GM06990 (cell line): ENCODE data around the gene ATP2B2.

Experiments used
- DNase-seq: peaks from one replicate; pipeline ENCODE4 v3.0.0-alpha.2; 2011; ENCODE audit not compliant: insufficient read length; ENCODE audit errors: extremely low read depth
- H3K27me3 ChIP-seq: replicated peaks from 2 replicates; pipeline ENCODE4 v1.6.0; 2011; ENCODE audit warnings: low read length; ENCODE audit not compliant: control insufficient read depth, insufficient read depth
- H3K36me3 ChIP-seq: 2 replicates; pipeline ENCODE4 v1.5.1; 2011; ENCODE audit warnings: low read length; ENCODE audit not compliant: control insufficient read depth, insufficient read depth
- H3K4me3 ChIP-seq: replicated peaks from 2 replicates; pipeline ENCODE4 v1.5.1; 2011; ENCODE audit warnings: low read depth, mild to moderate bottlenecking, control low read depth, low read length
- TF ChIP-seq, protein P1 (sequence below): IDR thresholded peaks from 2 replicates; pipeline ENCODE4 v1.5.1; 2011; ENCODE audit warnings: low read length, control low read depth, mild to moderate bottlenecking, inconsistent platforms; ENCODE audit not compliant: insufficient read depth, poor library complexity, severe bottlenecking

Gene ATP2B2

DNA sequence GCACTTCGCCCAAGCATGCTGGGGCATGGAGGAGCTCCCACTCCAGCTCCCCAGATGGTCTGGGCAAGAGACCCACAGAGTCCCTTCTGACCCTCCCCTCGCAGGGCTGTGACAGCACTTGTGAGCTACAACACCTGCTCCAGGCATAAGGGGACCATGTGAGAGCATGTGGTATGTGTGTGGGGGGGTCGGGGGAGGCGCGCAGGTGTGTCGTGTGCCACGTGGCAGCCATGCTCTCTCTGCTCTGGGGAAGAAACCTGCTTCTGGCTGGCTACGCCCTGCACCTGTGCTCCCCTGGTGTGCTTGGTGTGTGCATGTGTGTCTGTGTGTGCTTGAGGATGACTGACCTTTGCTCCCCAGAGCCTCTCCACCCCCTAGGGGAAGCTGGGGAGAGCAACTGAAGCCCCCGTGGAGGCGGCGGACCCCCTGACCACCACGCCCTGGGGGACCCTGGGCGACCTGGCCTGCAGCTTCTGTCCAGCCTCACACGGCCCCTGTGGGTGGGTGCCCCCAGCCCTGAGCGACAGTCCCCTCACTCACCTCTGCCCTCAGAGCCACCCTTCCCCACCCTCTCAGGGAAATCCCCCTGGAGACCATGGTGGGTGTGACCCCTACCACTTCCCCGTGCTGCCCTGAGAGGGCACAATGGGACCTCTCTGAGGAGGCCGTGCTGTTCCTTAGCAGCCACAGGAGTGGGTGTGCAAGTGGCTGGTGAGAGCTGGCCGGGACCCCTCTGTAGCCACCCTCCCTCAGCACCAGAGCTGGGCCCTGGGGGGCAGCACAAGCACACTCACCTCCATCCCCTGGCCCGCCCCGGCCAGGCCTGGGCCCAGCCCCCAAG lies 167.8 kb downstream of the ATP2B2 start:
- TF ChIP-seq, protein P1, sequence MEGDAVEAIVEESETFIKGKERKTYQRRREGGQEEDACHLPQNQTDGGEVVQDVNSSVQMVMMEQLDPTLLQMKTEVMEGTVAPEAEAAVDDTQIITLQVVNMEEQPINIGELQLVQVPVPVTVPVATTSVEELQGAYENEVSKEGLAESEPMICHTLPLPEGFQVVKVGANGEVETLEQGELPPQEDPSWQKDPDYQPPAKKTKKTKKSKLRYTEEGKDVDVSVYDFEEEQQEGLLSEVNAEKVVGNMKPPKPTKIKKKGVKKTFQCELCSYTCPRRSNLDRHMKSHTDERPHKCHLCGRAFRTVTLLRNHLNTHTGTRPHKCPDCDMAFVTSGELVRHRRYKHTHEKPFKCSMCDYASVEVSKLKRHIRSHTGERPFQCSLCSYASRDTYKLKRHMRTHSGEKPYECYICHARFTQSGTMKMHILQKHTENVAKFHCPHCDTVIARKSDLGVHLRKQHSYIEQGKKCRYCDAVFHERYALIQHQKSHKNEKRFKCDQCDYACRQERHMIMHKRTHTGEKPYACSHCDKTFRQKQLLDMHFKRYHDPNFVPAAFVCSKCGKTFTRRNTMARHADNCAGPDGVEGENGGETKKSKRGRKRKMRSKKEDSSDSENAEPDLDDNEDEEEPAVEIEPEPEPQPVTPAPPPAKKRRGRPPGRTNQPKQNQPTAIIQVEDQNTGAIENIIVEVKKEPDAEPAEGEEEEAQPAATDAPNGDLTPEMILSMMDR: no peak
- Histone ChIP-seq H3K36me3 (no peaks in the 10 kb centered on the region), H3K27me3 (no peaks in the 10 kb centered on the region; the same call in 1 of the 2 replicates), H3K4me3 (no peak overlapping the region)
- DNase-seq: no peak

DNA sequence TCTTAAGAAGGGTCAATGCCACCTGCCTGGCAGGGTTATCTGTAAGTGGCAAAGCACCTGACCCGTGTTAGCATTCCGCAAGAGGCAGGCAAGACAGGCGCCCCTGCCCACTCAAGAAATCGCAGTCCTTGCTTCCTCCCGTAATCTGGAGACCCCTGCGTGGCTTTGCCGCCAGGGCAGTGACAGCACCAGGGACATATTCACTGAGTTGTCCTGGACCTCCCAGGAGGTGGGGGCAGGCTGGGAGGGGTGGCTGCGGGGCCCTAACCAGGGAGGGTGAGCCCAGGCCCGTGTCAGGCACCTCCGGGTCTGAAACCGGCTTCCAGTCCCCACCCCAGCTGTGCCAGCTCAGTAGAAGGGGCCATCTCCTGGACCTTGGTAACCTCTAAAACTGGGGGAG lies 168.6 kb downstream of the ATP2B2 start:
- TF ChIP-seq, protein P1: no peak
- H3K36me3 ChIP-seq: no peaks in the 10 kb centered on the region
- DNase-seq: no peak
- no peaks in the 10 kb centered on the region; the same call in 1 of the 2 replicates for H3K27me3 ChIP-seq
- H3K4me3 ChIP-seq: no peak overlapping the region

DNA sequence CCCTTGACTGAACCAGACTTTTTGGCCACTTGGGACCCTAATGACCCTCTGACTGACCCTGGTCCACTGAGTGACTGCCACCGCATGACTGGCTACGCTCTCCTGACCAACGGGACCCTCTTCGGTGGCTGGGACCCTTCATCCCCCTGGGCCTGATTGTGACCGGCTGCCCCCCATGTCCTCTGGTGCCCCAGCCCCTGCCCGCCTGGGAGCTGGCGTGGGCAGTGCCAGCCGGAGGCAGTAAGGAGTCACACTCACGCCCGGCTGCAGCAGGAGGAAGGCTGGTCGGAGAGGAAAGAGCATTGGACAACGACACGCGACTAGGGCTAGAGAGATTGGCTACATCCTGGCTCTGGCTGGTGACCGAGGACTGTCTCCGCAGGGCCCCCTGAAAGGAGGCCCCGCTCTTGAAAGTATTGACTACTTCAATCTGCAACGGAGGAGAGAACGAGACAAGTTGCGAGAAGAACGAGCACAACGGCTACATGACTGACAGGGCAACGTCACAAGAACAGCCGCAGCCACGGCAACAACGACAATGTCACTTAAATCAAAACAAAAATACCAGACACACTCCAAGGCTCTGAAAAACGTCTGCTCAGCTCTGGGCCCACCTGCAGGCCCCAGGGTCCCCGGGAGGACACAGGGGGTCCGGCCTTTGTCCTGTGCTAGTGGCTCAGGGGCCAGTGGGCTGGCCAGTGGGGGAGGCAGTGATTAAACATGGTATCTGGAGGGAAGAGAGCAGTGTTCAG lies 169.3 kb downstream of the ATP2B2 start:
- no peak for DNase-seq
- Histone ChIP-seq H3K27me3 (no peaks in the 10 kb centered on the region; the same call in 1 of the 2 replicates), H3K36me3 (no peaks in the 10 kb centered on the region), H3K4me3 (no peak overlapping the region)
- TF ChIP-seq, protein P1: no peak

DNA sequence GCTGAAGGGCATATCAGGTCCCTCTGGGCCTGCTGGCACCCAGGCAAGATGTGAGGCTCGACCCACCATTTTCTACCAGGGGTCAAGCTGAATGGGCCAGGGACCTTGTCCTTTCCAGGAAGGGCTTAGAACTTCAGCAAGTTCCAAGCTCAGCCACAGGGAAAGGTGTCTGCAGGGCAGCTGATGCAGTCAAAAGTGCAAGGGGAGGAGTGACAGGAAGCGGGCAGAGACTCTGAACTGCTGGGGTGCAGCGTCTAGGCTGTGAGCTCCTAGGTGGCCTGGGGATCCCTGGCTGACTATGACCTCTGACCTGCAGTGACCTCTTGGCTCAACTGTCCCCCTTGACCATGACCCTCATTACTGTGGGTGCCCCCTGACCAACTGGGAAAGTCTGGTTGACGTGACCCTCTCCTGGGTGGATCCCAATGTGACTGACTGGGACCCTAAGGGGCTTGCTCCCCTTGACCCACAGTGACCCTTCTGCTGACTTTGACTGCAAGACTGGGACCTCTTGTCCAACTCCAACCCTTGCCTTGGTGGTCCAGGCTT lies 170.1 kb downstream of the ATP2B2 start:
- no peak for DNase-seq
- no peaks in the 10 kb centered on the region for H3K27me3 ChIP-seq
- no peak overlapping the region for H3K4me3 ChIP-seq
- H3K36me3 ChIP-seq: no peaks in the 10 kb centered on the region
- TF ChIP-seq, protein P1: no peak

DNA sequence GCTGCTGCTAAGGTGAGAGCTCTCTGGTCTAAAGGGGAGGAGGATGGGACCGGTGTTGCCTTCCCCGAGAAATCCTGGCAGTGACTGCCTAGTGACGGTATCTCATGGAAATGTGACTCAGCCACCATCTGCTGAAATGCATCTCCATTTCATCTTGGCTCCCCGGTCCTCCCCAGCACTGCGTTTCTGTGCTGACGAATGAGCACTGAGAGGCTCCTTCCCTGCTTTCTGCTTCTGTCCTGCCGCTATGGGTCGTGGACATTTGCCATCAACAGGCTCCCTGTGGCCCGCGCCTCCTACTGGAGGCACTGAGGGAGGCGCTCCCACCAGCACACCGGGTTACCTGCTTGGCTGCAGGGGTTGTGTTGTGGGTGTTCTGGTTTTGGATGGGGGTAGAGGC lies 170.9 kb downstream of the ATP2B2 start:
- Histone ChIP-seq H3K4me3 (no peak overlapping the region), H3K36me3 (no peaks in the 10 kb centered on the region), H3K27me3 (no peaks in the 10 kb centered on the region)
- TF ChIP-seq, protein P1: peak; percentile 19
- no peak for DNase-seq
